Inferior parietal cortex (tissue), 1 donor: Measurements from ENCODE around the gene NDUFA6.
"Not testable (repeated sequence)": the region's sequence is repeated elsewhere in the genome, so short reads cannot be mapped to it uniquely, and the experiment has no call there.

ENCODE experiments used
- DNase-seq: peaks from one replicate; pipeline ENCODE4 v3.0.0-alpha.2; 2016; ENCODE audit errors: extremely low spot score

NDUFA6 gene

GRCh38 chr22:42112793-42113192 is 22.2 kb upstream of the NDUFA6 start:
- DNase-seq: not testable (repeated sequence)

GRCh38 chr22:42111798-42112197 is 21.2 kb upstream of the NDUFA6 start:
- no peak for DNase-seq

- DNase-seq: no peak
Observed at GRCh38 chr22:42108848-42109247, 18.3 kb upstream of the NDUFA6 start.

GRCh38 chr22:42104332-42104860 is 13.8 kb upstream of the NDUFA6 start:
- not testable (repeated sequence) for DNase-seq

GRCh38 chr22:42101199-42101598 is 10.6 kb upstream of the NDUFA6 start:
- DNase-seq: no peak

GRCh38 chr22:42091455-42091782 is 847 bp upstream of the NDUFA6 start:
- DNase-seq: no peak

- no peak for DNase-seq
Observed at GRCh38 chr22:42086051-42086450, 4.5 kb downstream of the NDUFA6 start.

- no peak for DNase-seq
Observed at GRCh38 chr22:42084874-42085273, 5.7 kb downstream of the NDUFA6 start.

- DNase-seq: no peak
Observed at GRCh38 chr22:42083119-42083518, 7.5 kb downstream of the NDUFA6 start.

- peak; percentile 73 for DNase-seq
Observed at GRCh38 chr22:42080287-42080686, 10.3 kb downstream of the NDUFA6 start.

- peak; percentile 98 for DNase-seq
Observed at GRCh38 chr22:42079319-42080251, 11.0 kb downstream of the NDUFA6 start, which contains the start of gene SMDT1. TSS of gene SMDT1 (plus strand) at chr22:42079700. CDS start at chr22:42079769, 69 bp downstream.

GRCh38 chr22:42078469-42079318 is 11.9 kb downstream of the NDUFA6 start:
- no peak for DNase-seq

- no peak for DNase-seq
Observed at GRCh38 chr22:42077486-42078125, 13.0 kb downstream of the NDUFA6 start.

- no peak for DNase-seq
Observed at GRCh38 chr22:42076764-42077485, 13.6 kb downstream of the NDUFA6 start.

- DNase-seq: no peak
Observed at GRCh38 chr22:42074846-42075676, 15.5 kb downstream of the NDUFA6 start.

- DNase-seq: no peak
Observed at GRCh38 chr22:42074132-42074811, 16.3 kb downstream of the NDUFA6 start, which contains the start of gene PHETA2. TSS of gene PHETA2 (plus strand) at chr22:42074248. CDS start at chr22:42077294, 3,046 bp downstream.

GRCh38 chr22:42073621-42074041 is 16.9 kb downstream of the NDUFA6 start:
- no peak for DNase-seq

- no peak for DNase-seq
Observed at GRCh38 chr22:42072606-42073330, 17.8 kb downstream of the NDUFA6 start.

- not testable (repeated sequence) for DNase-seq
Observed at GRCh38 chr22:42071508-42071907, 19.1 kb downstream of the NDUFA6 start.
